NCI-H2171 treated with DMSO at 0.1 percent for 48 hours (cell line): Measurements from ENCODE around the gene APOL6.

Experiments used
- DNase-seq: peaks from one replicate; lab custom pipeline; 2025; lab: John Stamatoyannopoulos, UW

Gene APOL6

GRCh38 chr22:35648066-35649025 lies at the start of gene APOL6:
Gene APOL6, plus strand, starts transcription at chr22:35648446. Its CDS starts 7,980 bp downstream, at chr22:35656426.
- DNase-seq = peak; percentile 57

DNA sequence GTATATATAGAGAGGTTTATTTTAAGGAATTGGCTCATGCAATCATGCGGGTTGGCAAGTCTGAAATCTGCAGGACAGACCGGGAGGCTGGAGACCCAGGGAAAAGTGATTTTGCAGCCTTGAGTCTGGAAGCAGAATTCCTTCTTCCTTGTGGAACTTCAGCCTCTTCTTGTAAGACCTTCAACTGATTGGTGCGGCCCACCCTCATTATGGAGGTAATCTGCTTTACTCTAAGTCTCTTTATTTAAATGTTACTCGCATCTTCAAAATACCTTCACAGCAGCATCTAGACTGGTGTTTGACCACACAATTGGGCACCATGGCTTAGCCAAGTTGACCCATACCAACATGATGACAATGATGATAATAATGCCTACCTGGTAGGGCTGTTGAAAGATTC lies 48.9 kb upstream of the APOL6 start:
- no peak for DNase-seq

GRCh38 chr22:35600476-35600875 lies 47.8 kb upstream of the APOL6 start:
- no peak for DNase-seq

DNA sequence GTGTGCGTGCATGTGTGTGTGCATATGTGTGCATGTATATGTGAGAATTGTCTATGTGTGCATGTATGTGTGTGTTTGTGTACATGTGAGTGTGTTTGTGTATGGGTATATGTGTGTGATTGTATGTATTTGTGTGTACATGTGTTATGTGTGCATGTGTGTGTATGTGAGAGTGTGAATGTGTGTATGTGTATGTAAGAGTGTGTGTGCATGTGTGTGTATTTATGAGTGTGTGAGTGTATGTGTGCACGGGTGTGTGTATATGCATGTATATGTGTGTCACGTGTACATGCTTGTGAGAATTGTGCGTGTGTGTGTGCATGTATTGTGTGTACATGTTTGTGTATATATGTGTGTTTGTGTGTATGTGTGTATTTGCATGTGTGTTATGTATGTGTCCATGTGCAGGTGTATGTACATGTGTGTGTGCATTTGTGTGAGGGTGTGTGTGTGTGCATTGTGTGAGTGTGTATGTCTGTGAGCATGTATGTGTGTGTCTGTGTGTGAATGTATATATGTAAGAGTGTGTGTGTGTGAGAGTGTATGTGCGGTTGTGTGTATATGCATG lies 47.1 kb upstream of the APOL6 start:
- DNase-seq = no peak

- no peak for DNase-seq
These were observed 46.3 kb upstream of the APOL6 start for GRCh38 chr22:35601743-35602615.

GRCh38 chr22:35604621-35605368 lies 43.5 kb upstream of the APOL6 start:
- DNase-seq = peak; percentile 52

DNA sequence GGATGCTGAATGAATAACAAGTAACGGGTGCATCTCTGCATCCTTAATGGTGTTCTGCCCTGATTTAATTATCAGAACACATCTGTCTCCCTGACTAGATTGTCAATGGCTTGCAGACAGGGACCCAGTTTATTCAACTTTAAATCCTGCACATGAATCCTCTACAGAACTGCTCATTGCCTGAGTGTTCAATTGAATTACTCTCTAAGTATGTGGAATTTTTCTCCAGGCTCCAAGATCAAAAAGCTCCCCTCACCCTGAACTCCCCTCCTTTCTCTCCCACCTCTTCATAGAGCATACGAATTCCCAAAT lies 42.9 kb upstream of the APOL6 start:
- DNase-seq = no peak

GRCh38 chr22:35605851-35606481 lies 42.3 kb upstream of the APOL6 start:
- no peak for DNase-seq

GRCh38 chr22:35606916-35607315 lies 41.3 kb upstream of the APOL6 start:
- no peak for DNase-seq

DNA sequence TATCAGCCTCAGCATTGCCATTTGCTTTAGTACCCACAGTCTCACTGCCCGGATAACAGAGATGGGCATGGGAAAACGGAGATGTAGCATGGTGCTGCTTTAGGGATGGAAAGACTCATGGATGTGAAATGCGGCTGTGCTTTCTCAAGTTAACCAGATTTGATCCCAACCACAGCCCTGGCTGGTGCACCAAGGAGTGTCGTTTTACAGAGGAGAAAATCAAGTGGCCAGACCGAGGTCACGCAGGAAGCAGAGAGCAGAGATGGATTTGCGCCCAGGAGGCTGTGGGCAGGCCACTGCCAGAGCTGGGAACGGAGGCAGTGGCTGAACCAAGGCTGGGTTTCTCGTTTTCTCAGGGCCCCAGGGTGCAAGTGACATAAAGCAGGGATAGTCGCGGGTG lies 40.2 kb upstream of the APOL6 start:
- DNase-seq = no peak

- DNase-seq = no peak
These were observed 39.0 kb upstream of the APOL6 start for GRCh38 chr22:35609261-35609660.

DNA sequence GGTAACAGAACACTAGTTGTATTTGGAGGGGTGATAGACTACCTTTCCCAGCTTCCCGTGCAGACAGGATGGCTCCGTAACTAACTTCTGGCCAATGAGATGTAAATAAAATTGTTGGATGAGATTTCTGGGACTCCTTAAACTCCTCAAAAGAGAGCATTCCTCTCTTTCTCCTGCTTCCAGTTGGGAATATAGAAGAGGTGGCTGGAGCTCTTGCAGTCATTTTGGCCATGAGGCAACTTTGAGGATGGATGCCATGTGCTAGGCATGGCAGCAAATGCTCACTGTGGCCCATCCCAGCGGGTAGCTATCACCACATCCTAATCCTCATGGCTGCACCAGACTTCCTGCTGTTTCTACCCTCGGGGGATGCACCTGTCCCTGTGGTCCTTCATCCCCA lies 38.5 kb upstream of the APOL6 start:
- DNase-seq = no peak

DNA sequence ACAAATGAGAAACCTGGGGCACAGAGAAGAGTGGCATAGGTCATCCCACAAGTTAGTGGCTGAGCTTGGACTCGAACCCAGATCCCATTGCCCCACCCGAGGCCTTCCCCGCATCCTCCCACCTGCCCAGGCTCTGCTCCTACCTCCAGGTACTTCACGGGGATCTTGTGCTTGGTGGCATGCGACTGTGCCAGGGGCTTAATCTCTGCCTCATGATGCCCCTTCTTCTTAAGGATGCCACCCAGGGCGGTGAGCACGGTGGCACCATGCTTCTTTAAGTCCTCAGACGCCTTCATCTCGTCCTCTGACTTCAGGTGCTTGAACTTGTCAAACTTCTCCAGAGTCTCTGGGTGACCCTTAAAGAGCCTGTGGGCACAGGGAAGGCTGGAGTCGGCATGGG lies 37.5 kb upstream of the APOL6 start:
- no peak for DNase-seq

DNA sequence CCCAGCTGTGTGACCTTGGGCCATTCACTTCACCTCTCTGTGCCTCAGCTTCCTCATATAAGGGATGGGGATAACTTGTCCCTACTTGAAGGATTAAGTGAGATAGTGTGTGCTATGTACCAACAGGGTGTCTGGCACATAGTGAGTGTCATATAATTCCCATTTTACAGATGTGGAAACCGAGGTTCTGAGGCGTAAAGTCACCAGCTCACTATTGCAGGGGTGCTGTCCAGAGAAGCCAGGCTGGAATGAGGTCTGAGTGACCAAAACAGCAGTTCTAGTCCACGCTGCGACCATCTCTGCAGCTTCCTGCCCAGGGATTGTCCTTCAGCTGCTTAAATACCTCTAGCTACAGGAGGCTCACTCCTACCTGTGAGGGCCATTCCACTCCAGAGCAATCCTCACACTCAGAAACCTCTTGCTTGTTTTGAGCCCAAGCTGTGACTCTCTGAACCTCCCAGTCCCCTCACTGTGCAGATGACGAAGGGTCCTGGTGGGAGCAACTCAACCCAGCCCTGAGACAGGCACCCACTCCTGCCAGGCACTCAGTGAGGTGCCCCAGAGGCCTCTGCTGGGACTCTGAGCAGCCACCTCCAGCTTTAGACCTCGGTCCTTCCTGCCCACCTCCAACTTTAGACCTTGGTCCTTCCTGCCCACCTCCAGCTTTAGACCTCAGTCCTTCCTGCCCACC lies 36.9 kb upstream of the APOL6 start:
- DNase-seq = no peak

DNA sequence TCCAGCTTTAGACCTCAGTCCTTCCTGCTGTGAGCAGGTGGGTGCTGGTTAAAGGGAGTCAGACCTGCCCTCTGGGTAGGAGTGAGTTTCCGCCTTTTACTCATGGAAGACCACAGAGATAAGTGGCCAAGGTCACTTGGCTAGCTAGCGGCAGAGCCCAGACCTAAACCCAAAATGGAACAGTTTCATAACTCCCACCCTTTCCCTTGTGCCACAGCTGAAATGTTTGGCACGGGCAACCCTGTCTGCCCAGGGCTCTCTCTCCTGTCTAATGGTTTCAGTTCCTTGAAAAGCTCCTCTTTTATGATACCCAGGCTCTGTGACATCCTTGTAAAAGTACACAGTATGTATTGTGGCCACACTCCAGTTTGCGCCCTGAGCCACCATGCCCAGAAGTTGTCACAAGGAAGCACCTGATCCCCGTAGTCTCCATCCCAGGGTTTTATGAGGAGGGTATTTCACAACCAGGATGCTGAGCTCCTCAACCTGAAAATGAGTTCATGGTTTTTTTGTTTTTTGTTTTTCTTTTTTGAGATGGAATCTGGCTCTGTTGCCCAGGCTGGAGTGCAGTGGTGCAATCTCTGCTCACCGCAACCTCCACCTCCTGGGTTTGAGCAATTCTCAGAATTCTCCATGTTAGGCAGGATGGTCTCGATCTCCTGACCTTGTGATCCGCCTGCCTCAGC lies 36.2 kb upstream of the APOL6 start:
- no peak for DNase-seq

DNA sequence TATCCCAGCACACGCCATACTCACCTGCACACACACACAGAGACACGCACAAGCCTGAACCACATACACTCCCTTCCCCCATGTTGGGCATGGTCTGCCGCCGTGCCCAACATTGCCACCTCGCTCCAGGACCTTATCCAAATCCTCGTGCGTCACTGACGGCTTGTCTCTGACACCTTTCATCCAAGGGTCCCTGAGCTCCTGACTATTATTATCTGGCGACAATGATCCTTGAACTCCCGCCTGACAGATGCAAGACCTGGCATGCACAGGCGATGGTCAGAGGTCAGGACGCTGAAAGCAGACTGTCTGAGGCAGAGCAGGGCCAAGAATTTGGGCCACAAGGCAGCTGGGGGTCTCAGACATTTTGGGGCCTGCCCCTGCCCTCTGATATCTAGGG lies 35.3 kb upstream of the APOL6 start:
- no peak for DNase-seq

GRCh38 chr22:35614404-35614803 lies 33.8 kb upstream of the APOL6 start:
- no peak for DNase-seq

GRCh38 chr22:35615156-35615555 lies 33.1 kb upstream of the APOL6 start:
- DNase-seq = no peak

DNA sequence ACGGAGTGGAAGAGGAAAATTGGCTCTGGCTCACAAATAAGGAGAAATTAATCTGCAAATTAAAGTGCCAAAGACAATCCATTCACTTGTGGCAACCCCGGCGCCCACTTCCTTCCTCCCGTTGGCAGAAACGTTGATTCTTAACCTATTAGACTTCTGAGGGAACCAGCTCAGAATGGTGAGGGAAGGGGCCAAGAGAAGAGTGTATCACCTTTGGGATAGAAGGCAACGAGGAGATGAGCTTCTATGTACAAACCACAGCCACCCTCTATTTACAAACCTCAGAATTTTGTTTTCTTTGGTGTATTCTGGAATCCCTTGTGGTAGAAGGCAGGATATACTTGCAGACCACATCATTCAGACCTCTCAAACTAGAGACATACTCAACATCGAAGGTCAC lies 32.2 kb upstream of the APOL6 start:
- no peak for DNase-seq

DNA sequence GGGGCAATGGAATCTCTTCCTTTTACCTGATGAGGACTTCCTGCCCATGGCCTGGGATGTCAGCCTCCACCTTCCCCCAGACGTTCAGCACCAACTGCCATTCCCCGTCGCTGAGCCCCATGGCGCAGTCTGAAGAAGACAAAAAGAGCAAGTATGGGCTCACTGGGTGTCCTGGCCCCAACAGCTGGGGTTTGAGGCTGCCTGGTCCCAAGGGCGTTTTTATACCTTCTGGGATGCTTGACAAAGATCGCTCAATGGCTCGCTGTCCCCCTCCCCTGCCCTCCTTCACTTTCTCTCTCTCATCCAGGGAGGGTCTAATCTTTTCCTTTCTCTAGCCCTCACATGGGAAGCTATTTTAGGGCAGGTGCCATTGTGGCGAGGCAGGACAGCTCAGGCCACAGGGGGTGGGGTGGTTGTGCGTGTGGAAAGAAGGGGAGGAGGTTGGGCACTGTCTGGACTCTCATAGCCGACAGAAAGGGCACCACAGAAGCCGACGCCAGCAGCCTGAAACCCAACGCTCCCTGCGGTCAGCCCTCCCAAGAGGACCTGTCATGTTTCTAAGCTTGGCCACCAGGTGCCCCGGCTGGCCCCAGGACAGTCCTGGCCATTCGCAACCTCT lies 31.0 kb upstream of the APOL6 start, which contains the start of gene MB:
TSS of gene MB (minus strand) at position 193 of the 619 bp plus-strand sequence. CDS start at position 121, 72 bp downstream.
- no peak for DNase-seq
